ENCODE results near the gene ACADSB. TPM values are rescaled to one million over a fixed set of nuclear protein-coding genes. Genes with fewer than 3 reads are reported as not detected.

The ACADSB gene
- total RNA-seq: 6.8 and 8.0 TPM in 2 replicates

GRCh38 chr10:123008355-123009104 lies at the start of gene ACADSB, which contains the start of gene IKZF5:
Gene ACADSB, plus strand, starts transcription at chr10:123009006. Its CDS starts 24 bp downstream, at chr10:123009030.
Gene IKZF5, minus strand, starts transcription at chr10:123008795. Its CDS starts 10,170 bp downstream, at chr10:122998625.

DNA sequence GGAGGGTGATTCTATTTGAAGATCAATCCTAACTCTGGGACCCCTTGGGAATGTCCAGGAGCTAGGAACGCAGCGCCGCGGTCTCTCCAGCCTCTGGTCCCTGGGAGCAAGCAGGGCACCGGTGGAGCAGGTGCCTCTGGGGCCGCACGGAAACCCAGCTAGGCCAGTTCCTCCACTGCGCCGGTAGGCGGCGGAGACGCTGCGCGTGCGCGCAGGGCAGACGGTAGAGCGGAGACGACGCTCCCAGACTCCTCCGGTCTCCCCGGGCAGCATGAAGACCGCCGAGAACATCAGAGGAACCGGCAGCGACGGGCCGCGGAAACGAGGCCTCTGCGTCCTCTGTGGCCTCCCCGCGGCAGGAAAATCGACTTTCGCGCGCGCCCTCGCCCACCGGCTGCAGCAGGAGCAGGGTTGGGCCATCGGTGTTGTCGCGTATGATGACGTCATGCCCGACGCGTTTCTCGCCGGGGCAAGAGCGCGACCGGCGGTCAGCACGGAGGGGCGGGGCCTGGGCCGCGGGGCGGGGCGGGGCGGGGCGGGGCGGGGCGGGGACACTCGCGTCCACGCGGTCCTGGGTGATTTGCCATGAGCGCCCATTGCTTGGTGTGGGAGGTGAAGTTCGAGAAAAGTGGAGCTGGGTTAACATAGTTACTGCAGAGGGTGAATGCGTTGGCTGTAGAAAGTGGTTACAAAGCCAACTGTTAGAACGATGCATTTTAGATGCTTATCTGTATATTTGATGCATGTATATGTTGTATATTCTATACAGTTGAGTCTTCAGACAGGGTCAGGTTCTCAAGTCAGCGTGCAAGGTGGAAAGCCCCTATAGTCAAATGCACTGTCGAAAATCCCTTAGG lies 28.4 kb upstream of the ACADSB start, which contains the start of gene PSTK:
TSS of gene PSTK (plus strand) at position 193 of the 857 bp plus-strand sequence. CDS start at position 272, 79 bp downstream.

Other genes starting within 250 kb of the ACADSB start
- 0.43 and 0.55 TPM in 2 replicates for gene CUZD1, start 163.1 kb upstream of the ACADSB start, total RNA-seq
- 2.6 and 2.7 TPM in 2 replicates for gene FAM24B, start 129.4 kb upstream of the ACADSB start, total RNA-seq
- gene FAM24A, start 98.4 kb upstream of the ACADSB start, total RNA-seq: not detected in 2 replicates
- 12.9 and 13.2 TPM in 2 replicates for gene C10orf88, start 54.8 kb upstream of the ACADSB start, total RNA-seq
- gene PSTK, start 28.6 kb upstream of the ACADSB start, total RNA-seq: 4.3 and 4.7 TPM in 2 replicates
- 1.6 and 1.9 TPM in 2 replicates for gene IKZF5, start 211 bp upstream of the ACADSB start, total RNA-seq
- not detected in 2 replicates for gene HMX3, start 127.0 kb downstream of the ACADSB start, total RNA-seq
- not detected in 2 replicates for gene HMX2, start 139.1 kb downstream of the ACADSB start, total RNA-seq
- gene BUB3, start 145.4 kb downstream of the ACADSB start, total RNA-seq: 112 and 121 TPM in 2 replicates

Data from smooth muscle cell of bladder (primary cell).